Measurements from ENCODE around the gene DIP2B.

DNA sequence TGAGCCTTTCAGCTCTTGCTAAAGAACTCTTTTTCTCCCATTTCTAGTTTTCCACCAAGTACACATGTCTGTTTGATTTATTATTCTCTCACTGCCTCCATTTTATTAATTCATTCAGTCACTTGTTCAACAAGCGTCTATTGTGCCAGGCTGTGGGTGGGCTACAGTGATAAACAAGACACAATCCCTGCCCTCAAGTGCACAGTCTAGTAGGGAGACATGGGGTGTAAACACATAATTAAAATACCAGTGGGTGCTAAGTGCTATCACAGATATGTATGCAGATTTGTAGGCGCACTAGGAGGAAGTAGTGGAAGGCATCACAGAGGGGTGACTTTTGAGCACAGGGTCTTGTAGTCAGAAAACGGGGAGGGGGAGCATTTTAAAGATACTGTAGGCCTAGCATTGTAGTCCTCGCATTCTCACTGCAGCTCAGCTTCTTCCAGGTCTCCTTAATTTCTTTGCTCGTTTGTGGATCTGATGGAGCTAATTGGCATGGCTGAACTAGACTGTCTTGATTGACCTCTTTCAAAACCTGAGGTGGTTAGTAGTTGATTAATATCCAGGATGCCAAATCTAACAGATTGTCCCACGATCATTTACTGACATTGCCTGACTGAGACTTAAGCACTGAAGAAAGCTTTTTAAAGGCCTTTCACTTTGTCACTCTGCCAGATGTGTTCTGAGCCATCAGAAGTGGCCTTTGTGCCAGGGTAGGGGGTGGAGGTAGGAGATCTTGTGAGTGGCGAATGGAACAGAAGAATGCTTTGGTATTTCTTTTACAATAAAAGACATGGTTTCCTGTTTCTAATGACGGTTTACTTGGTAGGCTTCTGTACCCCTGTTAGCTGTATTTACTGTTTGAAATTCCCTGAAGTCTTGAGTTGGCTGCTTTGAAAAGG, 116.9 kb downstream of the DIP2B start:
- TF ChIP-seq TCF7 (CRISPR knock-in tag; IDR thresholded peaks at IDR 0.05; ENCODE audit: low read depth) (no peak), PRRX2 (CRISPR knock-in tag; IDR thresholded peaks at IDR 0.05) (no peak)
- TF ChIP-seq, protein P1, sequence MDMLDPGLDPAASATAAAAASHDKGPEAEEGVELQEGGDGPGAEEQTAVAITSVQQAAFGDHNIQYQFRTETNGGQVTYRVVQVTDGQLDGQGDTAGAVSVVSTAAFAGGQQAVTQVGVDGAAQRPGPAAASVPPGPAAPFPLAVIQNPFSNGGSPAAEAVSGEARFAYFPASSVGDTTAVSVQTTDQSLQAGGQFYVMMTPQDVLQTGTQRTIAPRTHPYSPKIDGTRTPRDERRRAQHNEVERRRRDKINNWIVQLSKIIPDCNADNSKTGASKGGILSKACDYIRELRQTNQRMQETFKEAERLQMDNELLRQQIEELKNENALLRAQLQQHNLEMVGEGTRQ (CRISPR knock-in tag; IDR thresholded peaks at IDR 0.05), result no peak
- TF ChIP-seq, protein P2, sequence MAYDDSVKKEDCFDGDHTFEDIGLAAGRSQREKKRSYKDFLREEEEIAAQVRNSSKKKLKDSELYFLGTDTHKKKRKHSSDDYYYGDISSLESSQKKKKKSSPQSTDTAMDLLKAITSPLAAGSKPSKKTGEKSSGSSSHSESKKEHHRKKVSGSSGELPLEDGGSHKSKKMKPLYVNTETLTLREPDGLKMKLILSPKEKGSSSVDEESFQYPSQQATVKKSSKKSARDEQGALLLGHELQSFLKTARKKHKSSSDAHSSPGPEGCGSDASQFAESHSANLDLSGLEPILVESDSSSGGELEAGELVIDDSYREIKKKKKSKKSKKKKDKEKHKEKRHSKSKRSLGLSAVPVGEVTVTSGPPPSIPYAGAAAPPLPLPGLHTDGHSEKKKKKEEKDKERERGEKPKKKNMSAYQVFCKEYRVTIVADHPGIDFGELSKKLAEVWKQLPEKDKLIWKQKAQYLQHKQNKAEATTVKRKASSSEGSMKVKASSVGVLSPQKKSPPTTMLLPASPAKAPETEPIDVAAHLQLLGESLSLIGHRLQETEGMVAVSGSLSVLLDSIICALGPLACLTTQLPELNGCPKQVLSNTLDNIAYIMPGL (CRISPR knock-in tag; IDR thresholded peaks at IDR 0.05), result no peak
- TF ChIP-seq, protein P3, sequence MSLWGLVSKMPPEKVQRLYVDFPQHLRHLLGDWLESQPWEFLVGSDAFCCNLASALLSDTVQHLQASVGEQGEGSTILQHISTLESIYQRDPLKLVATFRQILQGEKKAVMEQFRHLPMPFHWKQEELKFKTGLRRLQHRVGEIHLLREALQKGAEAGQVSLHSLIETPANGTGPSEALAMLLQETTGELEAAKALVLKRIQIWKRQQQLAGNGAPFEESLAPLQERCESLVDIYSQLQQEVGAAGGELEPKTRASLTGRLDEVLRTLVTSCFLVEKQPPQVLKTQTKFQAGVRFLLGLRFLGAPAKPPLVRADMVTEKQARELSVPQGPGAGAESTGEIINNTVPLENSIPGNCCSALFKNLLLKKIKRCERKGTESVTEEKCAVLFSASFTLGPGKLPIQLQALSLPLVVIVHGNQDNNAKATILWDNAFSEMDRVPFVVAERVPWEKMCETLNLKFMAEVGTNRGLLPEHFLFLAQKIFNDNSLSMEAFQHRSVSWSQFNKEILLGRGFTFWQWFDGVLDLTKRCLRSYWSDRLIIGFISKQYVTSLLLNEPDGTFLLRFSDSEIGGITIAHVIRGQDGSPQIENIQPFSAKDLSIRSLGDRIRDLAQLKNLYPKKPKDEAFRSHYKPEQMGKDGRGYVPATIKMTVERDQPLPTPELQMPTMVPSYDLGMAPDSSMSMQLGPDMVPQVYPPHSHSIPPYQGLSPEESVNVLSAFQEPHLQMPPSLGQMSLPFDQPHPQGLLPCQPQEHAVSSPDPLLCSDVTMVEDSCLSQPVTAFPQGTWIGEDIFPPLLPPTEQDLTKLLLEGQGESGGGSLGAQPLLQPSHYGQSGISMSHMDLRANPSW (CRISPR knock-in tag; conservative IDR thresholded peaks at IDR 0.05; ENCODE audit: low read depth), result no peak
